HG02759 (cell line): ENCODE results near the gene SFXN4.
"Not testable (repeated sequence)": the region's sequence is repeated elsewhere in the genome, so short reads cannot be mapped to it uniquely, and the experiment has no call there.

Source experiments
- ATAC-seq: cut with Tn5 transposase; IDR thresholded peaks from one replicate; pipeline ENCODE4 v1.9.1; 2021; ENCODE audit warnings: mild to moderate bottlenecking, moderate library complexity; ENCODE audit not compliant: unreplicated experiment

Gene SFXN4

DNA sequence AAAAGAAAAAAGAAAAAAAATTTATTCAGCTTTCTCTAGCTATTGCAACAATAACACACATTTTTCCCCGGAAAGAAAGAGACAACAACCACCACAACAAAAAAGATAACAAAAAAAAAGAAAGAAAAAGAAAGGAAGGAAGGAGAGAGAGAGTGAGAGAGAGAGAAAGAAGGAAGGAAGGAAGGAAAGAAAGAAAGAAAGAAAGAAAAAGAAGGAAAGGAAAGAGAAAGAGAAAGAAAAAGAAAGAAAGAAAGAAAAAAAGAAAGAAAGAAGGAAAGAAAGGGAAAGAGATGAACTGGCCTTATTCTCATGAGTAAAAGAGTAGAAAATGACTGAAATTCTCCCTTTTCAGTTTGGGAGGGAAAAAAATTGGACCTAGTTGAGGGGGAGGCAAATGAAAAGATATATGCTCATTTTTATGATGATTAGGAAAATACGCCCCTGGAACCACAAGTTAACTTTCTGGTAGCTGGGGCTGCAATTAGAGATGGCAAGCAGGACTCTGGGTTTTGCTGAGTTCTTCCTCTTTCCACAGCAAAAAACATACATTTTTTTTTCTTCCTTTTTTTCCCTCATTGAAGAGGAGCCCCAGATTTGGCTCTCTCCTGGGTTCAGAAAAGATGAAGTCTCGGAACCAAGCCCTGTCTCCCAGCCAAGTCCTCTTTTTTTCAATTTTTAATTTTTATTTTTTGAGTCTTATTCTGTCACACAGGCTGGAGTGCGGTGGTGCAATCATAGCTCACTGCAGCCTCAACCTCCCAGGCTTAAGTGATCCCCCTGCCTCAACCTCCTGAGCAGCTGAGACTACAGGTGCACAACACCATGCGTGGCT, 25.7 kb upstream of the SFXN4 start:
- no peak for ATAC-seq

- no peak for ATAC-seq
These were observed 24.8 kb upstream of the SFXN4 start for GRCh38 chr10:119190353-119190752.

- ATAC-seq, result peak; percentile 76
These were observed 24.3 kb upstream of the SFXN4 start for GRCh38 chr10:119189811-119190282.

GRCh38 chr10:119183664-119184412, 18.3 kb upstream of the SFXN4 start:
- no peak for ATAC-seq

- ATAC-seq, result not testable (repeated sequence)
These were observed 15.4 kb upstream of the SFXN4 start for GRCh38 chr10:119180850-119181400.

GRCh38 chr10:119178372-119179119, 13.0 kb upstream of the SFXN4 start, which contains the start of gene PRDX3:
PRDX3 (minus strand) TSS chr10:119178812; CDS start chr10:119178790, 22 bp downstream.
- ATAC-seq, result peak; percentile 93

- ATAC-seq, result peak; percentile 25
These were observed 12.3 kb upstream of the SFXN4 start for GRCh38 chr10:119177708-119178371.

DNA sequence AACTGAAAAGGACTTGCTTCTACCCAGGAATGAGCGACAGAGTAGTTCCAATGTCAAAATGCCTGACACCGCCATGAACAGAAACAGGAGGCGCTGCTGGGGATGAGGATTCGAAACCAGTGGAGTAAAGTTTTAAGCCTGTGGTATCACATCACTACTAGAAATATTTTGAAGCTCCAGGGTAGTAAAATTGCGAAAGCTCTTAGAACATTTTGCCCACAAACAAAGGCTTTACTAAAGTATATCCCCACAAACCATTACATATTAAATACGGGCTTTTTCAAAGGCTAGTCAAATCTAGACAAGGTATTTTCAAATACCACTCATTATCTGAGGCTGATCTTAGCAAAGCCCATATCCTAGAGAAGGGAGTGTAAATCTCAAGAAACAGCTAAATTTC, 10.7 kb upstream of the SFXN4 start:
- ATAC-seq, result no peak

DNA sequence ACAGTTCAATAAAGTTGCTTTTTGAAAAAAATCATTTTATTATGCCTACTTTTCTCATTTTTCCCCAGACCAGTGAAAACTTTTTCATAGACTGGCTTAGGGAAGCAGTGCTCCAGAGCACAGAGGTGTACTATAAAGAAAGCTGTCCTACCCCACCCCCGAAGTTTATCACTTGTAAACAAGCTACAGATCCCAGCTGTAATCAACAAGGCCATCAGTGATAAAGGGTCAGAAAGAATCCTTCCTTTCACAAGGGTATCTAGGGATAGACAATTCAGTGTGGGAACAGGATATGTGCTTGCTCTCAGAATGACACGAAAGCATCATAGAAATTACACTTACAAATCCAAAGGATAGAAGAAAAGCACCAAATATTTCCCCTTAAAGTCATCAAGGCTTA, 8.6 kb upstream of the SFXN4 start:
- no peak for ATAC-seq

DNA sequence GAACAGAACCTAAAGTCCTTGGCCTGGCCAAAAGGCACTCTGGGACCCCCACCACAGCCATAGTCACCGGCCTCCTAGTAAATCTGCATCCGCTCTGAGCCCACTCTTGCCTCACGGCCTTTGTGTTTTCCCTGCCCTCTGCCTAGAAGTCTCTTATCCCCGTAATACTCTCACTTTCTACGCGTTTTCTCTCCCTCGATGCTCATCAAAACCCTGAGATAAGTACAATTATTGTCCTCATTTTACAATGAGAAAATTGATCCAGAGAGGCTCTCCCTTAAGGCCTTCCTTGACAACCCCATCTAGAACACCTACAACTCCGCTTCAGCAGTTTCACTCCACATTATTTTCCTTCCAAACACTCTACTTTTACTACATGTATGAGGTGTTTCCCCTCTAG, 1.5 kb upstream of the SFXN4 start:
- no peak for ATAC-seq

- no peak for ATAC-seq
These were observed 1.1 kb upstream of the SFXN4 start for GRCh38 chr10:119166564-119166963.

- ATAC-seq, result peak; percentile 2
These were observed 595 bp upstream of the SFXN4 start for GRCh38 chr10:119166118-119166500.

GRCh38 chr10:119162452-119163092, 2.9 kb downstream of the SFXN4 start:
- no peak for ATAC-seq

DNA sequence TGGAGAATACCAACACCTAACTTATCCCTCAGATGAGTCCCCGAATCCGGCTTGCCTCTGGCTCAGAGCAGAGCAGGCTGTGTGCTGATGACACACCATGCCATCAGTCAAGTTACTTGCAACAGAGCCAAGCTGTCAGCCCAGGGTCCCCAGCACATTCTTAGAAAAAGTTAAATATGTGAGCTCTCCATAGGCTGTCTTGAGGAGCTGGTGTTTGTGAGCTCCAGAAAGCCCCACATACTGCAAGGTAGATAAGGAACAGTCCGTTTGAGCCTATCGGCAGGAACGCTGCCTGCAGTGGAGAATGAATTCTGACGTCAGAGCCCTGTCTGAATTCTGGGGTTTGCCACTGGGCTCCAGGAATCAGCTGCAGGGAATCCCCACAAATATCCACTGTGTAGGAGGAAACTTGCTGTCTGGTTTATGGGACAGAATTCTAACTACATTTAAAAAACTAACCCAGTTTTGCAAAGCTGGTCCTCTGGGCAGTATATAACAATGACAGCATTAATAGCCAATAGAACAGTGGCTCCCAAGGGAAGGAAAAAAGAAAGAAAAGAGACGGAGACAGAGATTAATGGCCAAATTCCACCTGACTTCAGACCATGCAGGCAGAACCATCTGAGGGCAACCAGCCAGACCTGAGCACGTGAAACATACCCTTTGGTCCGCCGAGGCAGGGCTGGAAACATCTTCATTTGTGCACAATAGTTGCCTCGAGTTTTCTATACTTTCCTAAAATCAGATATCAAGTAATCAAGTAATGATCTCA, 3.6 kb downstream of the SFXN4 start:
- ATAC-seq, result no peak

DNA sequence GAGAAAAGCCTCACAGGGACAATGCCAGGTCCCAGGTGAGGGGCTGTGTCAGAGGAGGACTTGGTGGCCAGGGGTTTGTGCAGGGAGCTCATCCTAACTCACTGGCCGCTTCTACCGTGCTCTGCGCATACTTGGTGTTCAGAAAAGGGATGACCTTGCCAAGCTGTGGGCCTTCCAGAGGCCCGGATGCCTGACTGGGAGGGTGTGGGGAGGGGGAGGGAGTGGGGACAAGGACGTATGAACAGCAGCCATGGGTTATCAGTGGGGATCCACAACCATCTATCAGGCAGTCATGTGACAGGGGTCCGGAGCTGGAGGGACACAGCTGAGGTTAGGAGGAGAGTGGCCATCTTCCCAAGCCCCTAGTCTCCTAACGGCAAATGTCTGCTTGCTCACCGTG, 6.2 kb downstream of the SFXN4 start:
- ATAC-seq, result no peak

DNA sequence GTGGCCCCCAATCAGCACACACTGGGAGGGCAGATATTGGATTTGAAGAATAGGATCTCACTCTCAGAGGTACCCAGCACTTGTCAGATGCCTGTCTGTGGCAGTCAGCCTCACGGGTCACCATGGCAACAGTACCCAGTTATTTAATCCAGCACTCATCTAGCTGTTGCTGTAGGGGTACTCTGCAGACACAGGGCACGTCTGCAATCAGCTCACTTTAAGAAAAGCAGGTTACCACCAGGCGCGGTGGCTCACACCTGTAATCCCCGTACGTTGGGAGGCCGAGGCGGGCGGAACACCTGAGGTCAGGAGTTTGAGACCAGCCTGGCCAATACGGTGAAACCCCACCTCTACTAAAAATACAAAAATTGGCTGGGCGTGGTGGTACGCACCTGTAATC, 11.9 kb downstream of the SFXN4 start:
- ATAC-seq, result no peak

GRCh38 chr10:119153041-119153440, 12.5 kb downstream of the SFXN4 start:
- ATAC-seq, result no peak

DNA sequence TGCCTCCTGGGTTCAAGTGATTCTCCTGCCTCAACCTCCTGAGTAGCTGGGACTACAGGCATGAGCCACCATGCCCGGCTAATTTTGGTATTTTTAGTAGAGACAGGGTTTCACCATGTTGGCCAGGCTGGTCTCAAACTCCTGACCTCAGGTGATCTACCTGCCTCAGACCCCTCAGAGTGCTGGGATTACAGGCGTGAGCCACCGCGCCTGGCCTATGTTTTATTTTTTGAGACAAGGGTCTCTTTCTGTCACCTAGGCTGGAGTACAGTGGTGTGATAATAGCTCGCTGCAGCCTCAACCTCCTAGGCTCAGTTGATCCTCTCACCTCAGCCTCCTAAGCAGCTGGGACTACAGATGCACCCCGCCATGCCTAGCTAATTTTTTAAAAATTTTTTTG, 13.9 kb downstream of the SFXN4 start:
- ATAC-seq, result not testable (repeated sequence)

DNA sequence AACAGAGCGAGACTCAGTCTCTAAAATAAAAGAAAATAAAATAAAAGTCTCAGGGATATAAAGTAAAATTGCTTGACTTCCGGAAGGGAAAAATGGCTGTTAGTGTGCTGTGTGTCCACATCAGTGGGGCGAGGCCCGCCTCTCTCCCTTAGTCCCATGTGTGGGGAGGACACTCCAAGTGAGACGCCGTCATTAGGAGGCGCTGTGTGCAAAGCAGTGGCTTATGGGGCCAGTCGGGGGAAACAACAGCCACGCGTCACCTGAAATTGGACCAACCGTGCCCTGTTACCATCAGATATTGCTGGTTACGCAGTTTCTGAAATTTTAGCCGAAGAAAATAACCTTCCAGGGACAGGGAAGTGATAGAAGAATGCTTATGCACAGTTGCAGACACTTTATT, 15.8 kb downstream of the SFXN4 start:
- no peak for ATAC-seq
